Gastrocnemius medialis (tissue), 4 donors: ENCODE data around the gene LGALS9.

Experiments
- CTCF ChIP-seq, 5 experiments: fragments of 450-650 bp in 3 of 5; fragments of 200-600 bp in 2 of 5; sonication (generic) in 2 of 5; IDR thresholded peaks in 4 of 5; conservative IDR thresholded peaks in 1 of 5; 1 replicate in 4 of 5; 2 replicates in 1 of 5; pipeline ENCODE4 v1.5.1; 2016 to 2019; ENCODE audit warnings: antibody characterized with exemption in 5 of 5, mild to moderate bottlenecking in 3 of 5, moderate library complexity in 3 of 5
- POLR2A ChIP-seq, 2 donors: fragments of 450-650 bp; IDR thresholded peaks; one replicate each; pipeline ENCODE4 v1.6.1; 2017; ENCODE audit warnings: antibody characterized with exemption in 2 of 2, mild to moderate bottlenecking in 2 of 2, moderate library complexity in 2 of 2

GRCh38 chr17:27647765-27648164 lies 16.8 kb downstream of the LGALS9 start:
- TF ChIP-seq POLR2A (IDR thresholded peaks at IDR 0.05) (no peak), CTCF (IDR thresholded peaks at IDR 0.05 in 4 of 5, conservative IDR thresholded peaks at IDR 0.05 in 1 of 5) (no peak)
